MCF 10A (cell line): Measurements from ENCODE around the gene MARCHF6. TPM values are rescaled to one million over a fixed set of nuclear protein-coding genes. Genes with fewer than 3 reads are reported as not detected.
"Not testable (repeated sequence)": the region's sequence is repeated elsewhere in the genome, so short reads cannot be mapped to it uniquely, and the experiment has no call there.

Experiments used
- BruUV-seq: library from RNA; stranded (reverse); fragments of 400-500 nt; replicated peaks from 2 replicates; lab custom pipeline; 2021; lab: Mats Ljungman, UMichigan
- CTCF ChIA-PET: fragments of 300-600 bp; sonication (Branson Sonifier 250); formaldehyde crosslinking; extraction: SDS; loops from one replicate; lab custom pipeline; 2021; ENCODE audit warnings: antibody characterized with exemption, inconsistent platforms; lab: Yijun Ruan, JAX
- POLR2A ChIA-PET: fragments of 300-600, 350-650 bp; sonication (Branson Sonifier 250); formaldehyde crosslinking; extraction: SDS; loops from one replicate; lab custom pipeline; 2020; ENCODE audit warnings: antibody characterized with exemption, inconsistent platforms; lab: Yijun Ruan, JAX
- DNase-seq: peaks from one replicate; pipeline ENCODE4 v3.0.0-alpha.2; 2018; ENCODE audit not compliant: unreplicated experiment
- H3K27ac Mint-ChIP-seq: one replicate; pipeline ENCODE4 v1.8.0; 2022; ENCODE audit warnings: mild to moderate bottlenecking, low read depth, mixed read lengths; ENCODE audit not compliant: unreplicated experiment
- H3K27me3 Mint-ChIP-seq: one replicate; pipeline ENCODE4 v1.8.0; 2022; ENCODE audit warnings: mixed read lengths; ENCODE audit not compliant: insufficient read depth, unreplicated experiment
- H3K36me3 Mint-ChIP-seq: one replicate; pipeline ENCODE4 v1.8.0; 2022; ENCODE audit warnings: mild to moderate bottlenecking, moderate library complexity, mixed read lengths; ENCODE audit not compliant: insufficient read depth, unreplicated experiment
- H3K4me1 Mint-ChIP-seq: one replicate; pipeline ENCODE4 v1.8.0; 2022; ENCODE audit warnings: mixed read lengths; ENCODE audit not compliant: insufficient read depth, unreplicated experiment
- H3K4me3 Mint-ChIP-seq: one replicate; pipeline ENCODE4 v1.8.0; 2022; ENCODE audit warnings: mild to moderate bottlenecking, moderate library complexity, mixed read lengths; ENCODE audit not compliant: unreplicated experiment
- H3K9me3 Mint-ChIP-seq: one replicate; pipeline ENCODE4 v1.8.0; 2022; ENCODE audit warnings: mixed read lengths; ENCODE audit not compliant: unreplicated experiment
- intact Hi-C: fragments of 100-400 bp; cut with micrococcal nuclease; formaldehyde crosslinking; loops from 2 replicates; pipeline ENCODE4 v1.14.1; 2022
- total RNA-seq: library from RNA; stranded (reverse); gene quantifications from 2 replicates; pipeline ENCODE4 v1.2.3, GENCODE V29; 2022
- TF ChIP-seq, protein P1 (sequence below): fragments of 200-600 bp; IDR thresholded peaks from one replicate; pipeline ENCODE4 v1.8.0; 2022; ENCODE audit warnings: antibody characterized with exemption, mild to moderate bottlenecking; ENCODE audit not compliant: unreplicated experiment

The MARCHF6 gene
- total RNA-seq, 1 experiment from 2014 or later = 118 TPM

DNA sequence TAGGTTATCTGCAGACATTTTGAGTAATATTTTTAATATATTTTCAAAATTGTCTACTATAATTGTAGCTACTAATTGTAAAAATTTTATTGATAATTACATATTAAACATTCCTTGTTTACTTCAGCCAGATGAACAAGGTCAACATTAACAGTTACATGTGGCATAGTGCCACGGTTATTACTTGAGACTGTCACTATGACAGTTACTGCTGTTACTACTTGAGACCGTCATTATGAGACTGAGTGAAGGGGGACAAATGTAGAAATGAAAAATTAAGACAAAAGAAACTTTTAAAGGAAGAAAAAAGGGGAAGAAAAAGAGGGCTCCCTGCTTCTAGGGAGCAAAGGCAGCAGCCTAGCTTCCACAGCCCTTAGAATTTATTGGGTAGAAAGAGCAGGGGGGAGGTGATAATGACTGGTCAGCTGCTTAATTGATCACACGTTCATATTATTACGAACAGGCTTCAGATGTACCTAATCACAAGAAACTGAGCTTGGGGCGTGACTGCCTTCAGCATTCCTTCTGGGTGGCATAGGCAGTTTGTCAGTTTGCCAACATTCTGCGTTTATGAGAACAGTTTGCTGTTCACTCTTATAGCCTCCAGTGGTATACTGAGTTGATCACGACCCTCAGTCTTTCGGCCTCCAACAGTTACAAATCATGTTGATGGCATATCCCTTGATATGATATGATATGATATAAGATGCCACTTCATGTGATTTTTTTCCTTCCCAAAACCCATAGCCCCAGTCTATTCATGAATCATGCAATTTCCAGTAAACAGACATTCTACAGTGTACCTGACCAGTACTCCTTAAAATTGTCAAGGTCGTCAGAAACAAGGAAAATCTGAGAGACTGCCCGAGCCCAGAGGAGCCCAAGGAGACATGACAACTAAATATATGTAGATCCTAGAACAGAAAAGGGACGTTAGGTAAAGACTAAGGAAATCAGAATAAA, 13.1 kb downstream of the MARCHF6 start:
- peaks cover 13% of the 10 kb centered on the region for H3K36me3 Mint-ChIP-seq
- no peaks in the 10 kb centered on the region for H3K9me3 Mint-ChIP-seq
- intact Hi-C loops = no loop called here
- ChIA-PET CTCF (interaction anchor here (0.6 to 1.5 kb wide), 7 partner anchors 9 to 317 kb away, joined by 3 to 5 read pairs (median 4); partner anchors contain the start of gene MARCHF6), POLR2A (interaction anchor here (0.5 to 7.2 kb wide), 11 partner anchors 9 to 232 kb away, joined by 3 to 99 read pairs (median 8); partner anchors contain the start of genes ATPSCKMT, CCT5 and MARCHF6)
- H3K4me1 Mint-ChIP-seq = peaks cover 43% of the 10 kb centered on the region
- TSS peak; percentile 94 for BruUV-seq
- peak; percentile 70 for DNase-seq
- H3K27me3 Mint-ChIP-seq = no peaks in the 10 kb centered on the region
- peak overlapping the region; percentile 77 for H3K27ac Mint-ChIP-seq
- H3K4me3 Mint-ChIP-seq = peak overlapping the region; percentile 54
- TF ChIP-seq, protein P1, sequence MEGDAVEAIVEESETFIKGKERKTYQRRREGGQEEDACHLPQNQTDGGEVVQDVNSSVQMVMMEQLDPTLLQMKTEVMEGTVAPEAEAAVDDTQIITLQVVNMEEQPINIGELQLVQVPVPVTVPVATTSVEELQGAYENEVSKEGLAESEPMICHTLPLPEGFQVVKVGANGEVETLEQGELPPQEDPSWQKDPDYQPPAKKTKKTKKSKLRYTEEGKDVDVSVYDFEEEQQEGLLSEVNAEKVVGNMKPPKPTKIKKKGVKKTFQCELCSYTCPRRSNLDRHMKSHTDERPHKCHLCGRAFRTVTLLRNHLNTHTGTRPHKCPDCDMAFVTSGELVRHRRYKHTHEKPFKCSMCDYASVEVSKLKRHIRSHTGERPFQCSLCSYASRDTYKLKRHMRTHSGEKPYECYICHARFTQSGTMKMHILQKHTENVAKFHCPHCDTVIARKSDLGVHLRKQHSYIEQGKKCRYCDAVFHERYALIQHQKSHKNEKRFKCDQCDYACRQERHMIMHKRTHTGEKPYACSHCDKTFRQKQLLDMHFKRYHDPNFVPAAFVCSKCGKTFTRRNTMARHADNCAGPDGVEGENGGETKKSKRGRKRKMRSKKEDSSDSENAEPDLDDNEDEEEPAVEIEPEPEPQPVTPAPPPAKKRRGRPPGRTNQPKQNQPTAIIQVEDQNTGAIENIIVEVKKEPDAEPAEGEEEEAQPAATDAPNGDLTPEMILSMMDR = no peak

DNA sequence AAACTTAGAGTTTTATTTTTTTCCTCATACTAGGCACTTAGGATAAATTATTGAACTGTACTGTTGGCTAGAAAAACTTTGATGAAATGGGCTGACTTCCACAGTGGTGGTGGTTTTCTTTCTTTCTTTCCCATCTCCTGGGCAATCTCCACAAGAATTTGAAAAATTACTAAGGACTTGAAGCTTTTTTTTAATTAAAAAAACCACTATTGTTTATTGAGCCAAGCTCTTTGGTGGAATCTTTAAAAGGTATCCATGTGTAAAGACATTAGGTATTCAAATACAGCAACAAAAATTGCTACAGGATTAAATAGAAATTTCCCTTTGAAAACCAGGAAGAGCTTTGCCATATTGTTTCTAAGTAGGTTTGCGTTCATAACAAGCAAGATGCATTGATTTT, 14.1 kb downstream of the MARCHF6 start:
- no peak for DNase-seq
- Mint-ChIP-seq H3K27ac (peak overlapping the region; percentile 77), H3K4me1 (peaks cover 43% of the 10 kb centered on the region), H3K9me3 (no peaks in the 10 kb centered on the region), H3K4me3 (no peak overlapping the region), H3K27me3 (no peaks in the 10 kb centered on the region), H3K36me3 (peaks cover 13% of the 10 kb centered on the region)
- TF ChIP-seq, protein P1 = no peak
- ChIA-PET POLR2A (interaction anchor here (0.6 to 7.2 kb wide), 5 partner anchors 10 to 117 kb away, joined by 3 to 99 read pairs (median 22); partner anchors contain the start of genes ATPSCKMT, CCT5, MARCHF6 and ROPN1L), CTCF (interaction anchor here (0.6 to 1.6 kb wide), 4 partner anchors 9 to 84 kb away, joined by 3 to 5 read pairs (median 4); no protein-coding TSS in a partner anchor)
- no TSS peak for BruUV-seq
- intact Hi-C loops = no loop called here

DNA sequence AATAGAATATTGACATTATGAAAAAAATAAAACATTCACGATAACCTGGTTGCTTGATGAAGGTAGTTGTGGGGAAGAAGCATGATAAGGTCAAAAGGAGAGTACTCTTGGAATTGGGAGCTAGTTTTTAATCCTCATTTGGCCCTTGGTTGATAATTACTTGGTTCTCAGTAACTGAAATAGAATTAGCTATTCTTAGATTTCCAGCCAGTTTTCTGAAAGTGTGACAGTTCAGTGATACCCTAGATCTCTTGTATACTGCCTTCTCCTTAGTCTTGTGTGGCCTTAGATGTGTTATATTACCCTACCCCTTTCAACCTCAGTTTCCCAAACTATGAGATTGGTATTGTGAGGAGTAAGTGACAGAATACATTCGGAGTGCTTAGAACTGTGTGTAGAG, 17.4 kb downstream of the MARCHF6 start:
- CTCF ChIA-PET = interaction anchor here (0.9 to 1.9 kb wide), 3 partner anchors 12 to 87 kb away, joined by 3 to 9 read pairs (median 5); no protein-coding TSS in a partner anchor
- no TSS peak for BruUV-seq
- no peak overlapping the region for H3K4me3 Mint-ChIP-seq

DNA sequence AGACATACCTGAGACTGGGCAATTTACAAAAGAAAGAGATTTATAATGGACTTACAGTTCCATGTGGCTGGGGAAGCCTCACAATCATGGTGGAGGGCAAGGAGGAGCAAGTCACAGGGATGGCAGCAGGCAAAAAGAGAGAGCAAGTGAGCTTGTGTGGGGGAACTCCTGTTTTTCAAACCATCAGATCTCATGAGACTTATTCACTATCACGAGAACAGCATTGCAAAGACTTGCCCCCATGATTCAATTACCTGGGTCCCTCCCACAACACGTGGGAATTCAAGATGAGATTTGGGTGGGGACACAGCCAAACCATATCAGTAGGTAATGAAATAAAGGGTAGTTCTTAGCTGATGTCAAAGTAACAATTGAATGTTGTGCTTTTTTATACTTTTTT, 17.9 kb downstream of the MARCHF6 start:
- BruUV-seq, H3K9me3 Mint-ChIP-seq, H3K27ac Mint-ChIP-seq, H3K27me3 Mint-ChIP-seq, DNase-seq, H3K36me3 Mint-ChIP-seq, intact Hi-C loops, H3K4me3 Mint-ChIP-seq: not testable (repeated sequence)
- H3K4me1 Mint-ChIP-seq = peaks cover 37% of the 10 kb centered on the region
- POLR2A ChIA-PET = interaction anchor here (0.8 to 2.2 kb wide), 7 partner anchors 15 to 65 kb away, joined by 3 to 6 read pairs (median 3); partner anchors contain the start of gene MARCHF6
- CTCF ChIA-PET = interaction anchor here (0.6 to 1.9 kb wide), 4 partner anchors 12 to 88 kb away, joined by 3 to 9 read pairs (median 4); no protein-coding TSS in a partner anchor

More for the DNA sequence above, 17.4 kb downstream of the MARCHF6 start:
- no peaks in the 10 kb centered on the region for H3K27me3 Mint-ChIP-seq
- H3K36me3 Mint-ChIP-seq = no peaks in the 10 kb centered on the region
- H3K9me3 Mint-ChIP-seq = no peaks in the 10 kb centered on the region
- H3K4me1 Mint-ChIP-seq = peaks cover 41% of the 10 kb centered on the region
- TF ChIP-seq, protein P1 = no peak
- H3K27ac Mint-ChIP-seq = no peak overlapping the region
- POLR2A ChIA-PET = interaction anchor here (0.8 to 2.2 kb wide), 8 partner anchors 12 to 65 kb away, joined by 3 to 6 read pairs (median 4); partner anchors contain the start of gene MARCHF6
- DNase-seq = no peak
- intact Hi-C loops = no loop called here
